Urinary bladder (tissue), 4 donors: Measurements from ENCODE around the gene IRF1. TPM values are rescaled to one million over a fixed set of nuclear protein-coding genes. Genes with fewer than 3 reads are reported as not detected.
A peak's percentile ranks its signal among the peaks of the same experiment; 100 is the strongest.
"Not testable (repeated sequence)": the region's sequence is repeated elsewhere in the genome, so short reads cannot be mapped to it uniquely, and the experiment has no call there.

Experiments
- DNase-seq: peaks from one replicate; pipeline ENCODE4 v3.0.0-alpha.2; 2015; ENCODE audit errors: extremely low spot score
- H3K27ac ChIP-seq: one replicate; pipeline ENCODE4 v1.5.1; 2013; ENCODE audit warnings: low read depth, mild to moderate bottlenecking, moderate library complexity
- H3K36me3 ChIP-seq: one replicate; pipeline ENCODE4 v1.6.1; 2013; ENCODE audit warnings: mild to moderate bottlenecking, moderate library complexity; ENCODE audit not compliant: insufficient read depth
- H3K4me1 ChIP-seq: one replicate; pipeline ENCODE4 v1.6.1; 2013; ENCODE audit warnings: mild to moderate bottlenecking, moderate library complexity; ENCODE audit not compliant: insufficient read depth
- H3K4me3 ChIP-seq: one replicate; pipeline ENCODE4 v1.5.1; 2013; ENCODE audit warnings: low read depth, low read length
- WGBS: extraction: QIAGEN DNeasy Blood & Tissue Kit; methylation state at CpG from one replicate; pipeline ENCODE4 v1.1.7; 2013; 5-methylcytosine and 5-hydroxymethylcytosine counted together
- polyA plus RNA-seq: library from polyadenylated mRNA; stranded (reverse); fragments of 200-250 nt; gene quantifications from one replicate; pipeline ENCODE4 v1.2.3, GENCODE V29; 2013
- total RNA-seq: library from RNA; depleted of rRNA; stranded (reverse); fragments of >200 nt; gene quantifications from one replicate; pipeline ENCODE4 v1.2.3, GENCODE V29; 2014
- donor health status: healthy with polysubstance abuse.
- donor health status: healthy.

The IRF1 gene
- total and polyA plus RNA-seq, 2 donors = 16.4 to 26.0 TPM

- peaks cover 3% of the 10 kb centered on the region for H3K36me3 ChIP-seq
- no peak overlapping the region for H3K27ac ChIP-seq
- no peak overlapping the region for H3K4me3 ChIP-seq
- 84% methylated on average over 3 of the region's 3 CpGs for WGBS
- no peaks in the 10 kb centered on the region for H3K4me1 ChIP-seq
- no peak for DNase-seq
These were observed 2.6 kb downstream of the IRF1 start for GRCh38 chr5:132487841-132488555.

GRCh38 chr5:132487095-132487428 is 3.5 kb downstream of the IRF1 start:
- DNase-seq = no peak
- H3K27ac ChIP-seq = no peak overlapping the region
- no peaks in the 10 kb centered on the region for H3K4me1 ChIP-seq
- 87% methylated on average over 4 of the region's 4 CpGs for WGBS
- H3K4me3 ChIP-seq = no peak overlapping the region
- peaks cover 3% of the 10 kb centered on the region for H3K36me3 ChIP-seq

DNA sequence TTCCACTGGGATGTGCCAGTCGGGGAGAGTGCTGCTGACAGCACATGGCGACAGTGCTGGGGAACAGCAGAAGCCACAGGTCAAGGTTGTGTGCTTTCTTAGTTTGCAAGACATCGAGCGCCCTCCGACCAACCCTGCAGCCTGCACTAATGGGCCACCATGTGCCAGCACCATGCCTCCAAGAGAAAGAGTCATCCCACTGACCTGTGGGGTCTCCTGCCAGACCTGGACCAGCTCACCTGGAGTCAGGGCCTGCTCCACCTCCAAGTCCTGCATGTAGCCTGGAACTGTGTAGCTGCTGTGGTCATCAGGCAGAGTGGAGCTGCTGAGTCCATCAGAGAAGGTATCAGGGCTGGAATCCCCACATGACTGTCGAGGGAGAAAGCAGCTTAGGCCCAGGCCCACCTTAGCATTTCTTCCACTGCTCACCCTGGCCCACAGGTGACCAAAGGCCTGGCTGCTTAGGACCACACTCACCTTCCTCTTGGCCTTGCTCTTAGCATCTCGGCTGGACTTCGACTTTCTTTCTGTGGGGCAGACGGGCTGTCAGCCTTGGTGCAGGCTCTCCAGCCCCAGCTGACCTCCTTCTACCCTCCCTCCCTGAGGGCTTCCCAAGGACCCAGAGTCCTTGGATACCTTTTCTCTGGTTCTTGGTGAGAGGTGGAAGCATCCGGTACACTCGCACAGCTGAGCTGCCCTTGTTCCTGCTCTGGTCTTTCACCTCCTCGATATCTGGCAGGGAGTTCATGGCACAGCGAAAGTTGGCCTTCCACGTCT is 4.1 kb downstream of the IRF1 start:
- Histone ChIP-seq H3K4me3 (no peak overlapping the region), H3K36me3 (peaks cover 3% of the 10 kb centered on the region), H3K27ac (no peak overlapping the region), H3K4me1 (no peaks in the 10 kb centered on the region)
- no peak for DNase-seq
- 93% methylated on average over 14 of the region's 14 CpGs for WGBS

- no peak for DNase-seq
- Histone ChIP-seq H3K27ac (no peak overlapping the region), H3K4me3 (no peak overlapping the region), H3K4me1 (no peaks in the 10 kb centered on the region), H3K36me3 (peaks cover 3% of the 10 kb centered on the region)
- 69% methylated on average over 6 of the region's 6 CpGs for WGBS
These were observed 4.8 kb downstream of the IRF1 start for GRCh38 chr5:132485641-132486317.

- H3K4me1 ChIP-seq, H3K4me3 ChIP-seq, H3K36me3 ChIP-seq, DNase-seq, H3K27ac ChIP-seq: not testable (repeated sequence)
- WGBS = 90% methylated on average over 12 of the region's 12 CpGs
These were observed 5.5 kb downstream of the IRF1 start for GRCh38 chr5:132484876-132485640.

DNA sequence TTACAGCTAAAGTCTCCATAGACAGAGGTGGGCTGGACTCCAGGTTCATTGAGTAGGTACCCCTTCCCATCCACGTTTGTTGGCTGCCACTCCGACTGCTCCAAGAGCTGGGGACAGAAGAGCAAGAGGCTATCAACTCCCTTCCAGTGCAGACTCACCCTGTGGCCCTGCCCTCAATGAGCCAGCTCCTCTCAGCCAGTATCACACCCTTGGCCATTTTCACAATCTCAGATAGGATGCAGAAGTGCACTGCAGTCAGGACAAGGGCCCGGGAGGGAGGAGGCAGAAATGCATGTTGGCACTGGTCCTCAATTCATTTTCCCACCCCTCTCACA is 6.2 kb downstream of the IRF1 start:
- Histone ChIP-seq H3K4me1 (no peaks in the 10 kb centered on the region), H3K36me3 (peaks cover 3% of the 10 kb centered on the region), H3K4me3 (no peak overlapping the region), H3K27ac (peak overlapping the region; percentile 25)
- WGBS = 80% methylated on average over 3 of the region's 3 CpGs
- no peak for DNase-seq

DNA sequence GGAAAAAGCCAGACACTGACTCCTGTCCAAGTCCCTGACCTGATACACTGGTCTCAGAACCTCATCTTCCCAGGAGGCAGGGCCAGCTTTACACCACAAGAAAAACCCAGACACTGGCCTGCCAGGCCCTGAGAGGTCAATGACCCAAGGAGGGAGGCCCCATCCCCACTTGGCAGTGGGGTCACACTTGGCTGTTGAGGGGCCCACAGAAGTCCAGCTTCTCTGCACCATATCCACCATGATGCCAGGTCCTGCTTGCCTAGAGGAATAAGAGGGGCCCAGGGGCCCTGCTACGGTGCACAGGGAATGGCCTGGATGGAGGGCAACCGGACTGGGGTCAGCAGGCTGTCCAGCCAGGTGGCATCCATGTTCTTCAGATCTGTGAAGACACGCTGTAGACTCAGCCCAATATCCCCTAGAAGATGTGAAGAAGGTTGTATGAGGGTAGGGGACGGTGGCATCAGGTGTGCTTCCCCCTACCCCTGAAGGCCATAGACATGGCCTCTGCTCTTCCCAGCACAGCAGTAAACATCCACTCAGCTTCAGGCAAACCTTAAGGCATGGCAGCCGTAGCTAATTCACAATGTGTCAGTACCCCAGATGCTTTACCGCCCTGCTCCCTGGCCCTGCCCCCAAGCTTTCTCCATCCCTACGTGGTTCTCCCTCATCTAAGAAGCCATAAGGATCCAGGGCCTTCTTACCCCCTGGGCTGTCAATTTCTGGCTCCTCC is 6.7 kb downstream of the IRF1 start:
- WGBS = 83% methylated on average over 7 of the region's 7 CpGs
- peak overlapping the region; percentile 25 for H3K27ac ChIP-seq
- H3K36me3 ChIP-seq = peaks cover 3% of the 10 kb centered on the region
- no peaks in the 10 kb centered on the region for H3K4me1 ChIP-seq
- no peak for DNase-seq
- H3K4me3 ChIP-seq = no peak overlapping the region

DNA sequence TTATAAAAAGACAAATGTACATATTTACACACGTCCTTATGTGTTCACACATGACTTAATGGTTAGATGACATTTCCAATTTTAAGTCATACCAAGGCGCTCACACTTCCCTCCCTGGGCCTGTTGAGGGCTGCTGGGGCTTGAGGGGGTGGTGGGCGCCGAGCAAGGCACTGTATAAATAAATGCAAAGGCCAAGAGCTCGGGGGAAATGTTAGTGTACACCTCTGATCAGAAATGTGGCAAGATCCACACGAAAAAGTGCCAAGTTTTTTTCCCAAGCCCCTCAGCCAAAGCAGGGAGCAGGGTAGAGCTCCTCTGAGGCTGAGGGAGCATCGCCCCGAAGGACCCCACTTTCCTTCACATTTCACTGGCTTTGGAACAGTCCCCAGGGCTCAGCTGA is 7.5 kb downstream of the IRF1 start:
- Histone ChIP-seq H3K4me1 (no peaks in the 10 kb centered on the region), H3K27ac (no peak overlapping the region), H3K4me3 (no peak overlapping the region), H3K36me3 (peaks cover 3% of the 10 kb centered on the region)
- no peak for DNase-seq
- 70% methylated on average over 8 of the region's 8 CpGs for WGBS

DNA sequence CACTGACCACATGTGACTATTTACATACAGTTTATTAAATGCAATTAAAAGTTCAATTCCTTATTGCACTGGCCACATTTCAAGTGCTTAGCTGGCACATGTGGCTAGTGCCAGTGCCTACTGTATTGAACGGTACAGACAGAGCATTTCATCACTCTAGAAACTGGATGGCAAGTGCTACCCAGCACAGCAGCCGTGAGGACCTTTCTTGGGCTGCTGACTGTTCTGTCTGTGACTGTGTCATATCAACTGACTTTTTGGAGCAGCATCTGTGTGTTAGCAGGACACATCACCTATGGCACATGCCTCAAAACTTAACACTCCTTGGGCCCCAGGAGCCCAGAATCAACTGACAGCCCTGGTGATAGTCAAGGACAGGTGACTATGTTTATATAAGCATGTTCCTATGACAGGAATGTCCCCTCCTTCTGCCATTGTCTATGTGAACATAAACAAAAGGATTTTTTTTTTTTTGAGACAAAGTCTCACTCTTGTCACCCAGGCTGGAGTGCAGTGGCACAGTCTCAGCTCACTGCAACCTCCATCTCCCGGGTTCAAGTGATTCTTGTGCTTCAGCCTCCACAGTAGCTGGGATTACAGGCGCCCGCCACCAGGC is 8.9 kb downstream of the IRF1 start:
- Histone ChIP-seq H3K4me1 (no peaks in the 10 kb centered on the region), H3K4me3 (no peak overlapping the region), H3K27ac (no peak overlapping the region), H3K36me3 (peaks cover 3% of the 10 kb centered on the region)
- DNase-seq = no peak
- 94% methylated on average over 5 of the region's 5 CpGs for WGBS

GRCh38 chr5:132480893-132481595 is 9.5 kb downstream of the IRF1 start:
- Histone ChIP-seq H3K4me1 (no peaks in the 10 kb centered on the region), H3K36me3 (peaks cover 3% of the 10 kb centered on the region), H3K4me3 (no peak overlapping the region), H3K27ac (no peak overlapping the region)
- WGBS = 85% methylated on average over 4 of the region's 4 CpGs
- no peak for DNase-seq

GRCh38 chr5:132480546-132480892 is 10.1 kb downstream of the IRF1 start:
- Histone ChIP-seq H3K4me1 (no peaks in the 10 kb centered on the region), H3K27ac (no peak overlapping the region)
- 97% methylated on average over 5 of the region's 5 CpGs for WGBS

GRCh38 chr5:132480042-132480441 is 10.5 kb downstream of the IRF1 start:
- Histone ChIP-seq H3K36me3 (no peaks in the 10 kb centered on the region), H3K4me3 (no peak overlapping the region), H3K4me1 (no peaks in the 10 kb centered on the region), H3K27ac (no peak overlapping the region)
- no peak for DNase-seq
- WGBS = 98% methylated on average over 1 of the region's 1 CpG

More at GRCh38 chr5:132480546-132480892, 10.1 kb downstream of the IRF1 start:
- Histone ChIP-seq H3K4me3 (no peak overlapping the region), H3K36me3 (peaks cover 3% of the 10 kb centered on the region)
- DNase-seq = no peak
